GM12874 (cell line): Measurements from ENCODE around the gene C16orf86.

Source experiments
- TF ChIP-seq, protein P1 (sequence below): IDR thresholded peaks from 2 replicates; pipeline ENCODE4 v1.5.1; 2011; ENCODE audit warnings: low read depth, mild to moderate bottlenecking, control low read depth, low read length, moderate library complexity; ENCODE audit not compliant: insufficient read depth

Gene C16orf86

DNA sequence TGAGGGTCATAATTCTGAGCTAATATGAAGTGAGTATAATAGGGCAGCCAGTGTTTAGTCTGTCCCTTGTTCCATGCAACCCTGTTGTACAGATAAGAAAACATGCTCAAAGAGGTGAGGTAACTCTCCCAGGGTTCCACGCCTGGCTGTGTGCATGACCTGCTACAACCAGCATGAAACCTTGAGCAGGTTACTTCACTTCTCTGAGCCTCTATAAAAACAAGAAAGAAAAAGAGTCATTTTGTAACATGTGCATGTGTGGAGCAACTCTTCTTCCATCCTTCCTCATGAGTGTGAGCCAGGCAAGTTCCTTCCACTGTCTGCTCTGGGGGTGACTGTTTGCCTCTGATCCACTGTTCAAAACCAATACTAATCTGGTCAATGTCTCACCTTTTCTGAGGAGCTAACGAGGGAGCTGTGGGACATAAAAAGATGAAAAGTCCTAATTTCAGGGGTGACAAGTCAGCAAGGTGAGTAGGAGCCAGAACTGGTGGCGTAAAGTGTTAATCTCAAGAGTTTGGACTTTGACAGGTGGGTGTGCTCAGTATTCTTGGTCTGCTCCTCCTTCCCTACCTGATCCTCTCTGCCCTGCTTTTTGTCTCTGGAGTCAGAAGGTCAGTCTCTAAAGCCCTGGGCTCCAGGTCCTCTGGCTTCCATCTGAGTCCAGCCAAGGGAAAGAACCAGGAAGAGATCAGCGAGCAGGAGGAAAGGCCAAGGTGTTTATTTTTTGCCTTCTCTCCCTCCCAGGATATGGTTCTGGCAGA, 31.0 kb downstream of the C16orf86 start:
- TF ChIP-seq, protein P1, sequence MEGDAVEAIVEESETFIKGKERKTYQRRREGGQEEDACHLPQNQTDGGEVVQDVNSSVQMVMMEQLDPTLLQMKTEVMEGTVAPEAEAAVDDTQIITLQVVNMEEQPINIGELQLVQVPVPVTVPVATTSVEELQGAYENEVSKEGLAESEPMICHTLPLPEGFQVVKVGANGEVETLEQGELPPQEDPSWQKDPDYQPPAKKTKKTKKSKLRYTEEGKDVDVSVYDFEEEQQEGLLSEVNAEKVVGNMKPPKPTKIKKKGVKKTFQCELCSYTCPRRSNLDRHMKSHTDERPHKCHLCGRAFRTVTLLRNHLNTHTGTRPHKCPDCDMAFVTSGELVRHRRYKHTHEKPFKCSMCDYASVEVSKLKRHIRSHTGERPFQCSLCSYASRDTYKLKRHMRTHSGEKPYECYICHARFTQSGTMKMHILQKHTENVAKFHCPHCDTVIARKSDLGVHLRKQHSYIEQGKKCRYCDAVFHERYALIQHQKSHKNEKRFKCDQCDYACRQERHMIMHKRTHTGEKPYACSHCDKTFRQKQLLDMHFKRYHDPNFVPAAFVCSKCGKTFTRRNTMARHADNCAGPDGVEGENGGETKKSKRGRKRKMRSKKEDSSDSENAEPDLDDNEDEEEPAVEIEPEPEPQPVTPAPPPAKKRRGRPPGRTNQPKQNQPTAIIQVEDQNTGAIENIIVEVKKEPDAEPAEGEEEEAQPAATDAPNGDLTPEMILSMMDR: no peak

DNA sequence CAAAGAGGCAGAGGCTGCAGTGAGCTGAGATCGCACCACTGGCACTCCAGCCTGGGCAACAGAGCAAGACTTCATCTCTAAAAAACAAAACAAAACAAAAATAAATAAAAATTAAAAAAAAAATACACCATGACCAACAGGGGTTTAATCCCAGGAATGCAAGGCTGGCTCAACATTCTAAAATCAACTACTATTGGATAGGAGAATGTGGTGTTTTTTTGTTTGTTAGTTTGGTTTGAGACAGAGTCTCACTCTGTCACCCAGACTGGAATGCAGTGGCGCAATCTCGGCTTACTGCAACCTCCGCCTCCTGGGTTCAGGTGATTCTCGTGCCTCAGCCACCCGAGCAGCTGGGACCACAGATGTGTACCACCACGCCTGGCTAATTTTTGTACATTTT, 32.7 kb downstream of the C16orf86 start:
- TF ChIP-seq, protein P1: no peak

DNA sequence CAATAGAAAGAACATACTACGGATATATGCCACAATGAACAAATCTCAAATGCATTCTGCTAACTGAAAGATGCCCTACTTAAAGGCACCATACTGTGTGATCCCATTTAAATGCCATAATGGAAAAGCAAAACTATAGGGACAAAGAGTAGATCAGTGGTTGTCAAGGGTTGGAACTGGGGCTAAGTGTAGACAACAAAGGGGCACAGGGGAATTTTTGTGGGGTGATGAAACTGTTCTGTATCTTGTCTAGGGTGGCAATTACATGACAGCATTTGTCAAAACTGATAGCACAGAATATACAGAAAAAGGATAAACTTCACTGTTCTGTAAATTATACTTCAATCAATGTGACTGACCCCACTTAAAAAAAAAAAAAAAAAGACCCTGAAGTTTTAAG, 34.8 kb downstream of the C16orf86 start:
- TF ChIP-seq, protein P1: no peak

DNA sequence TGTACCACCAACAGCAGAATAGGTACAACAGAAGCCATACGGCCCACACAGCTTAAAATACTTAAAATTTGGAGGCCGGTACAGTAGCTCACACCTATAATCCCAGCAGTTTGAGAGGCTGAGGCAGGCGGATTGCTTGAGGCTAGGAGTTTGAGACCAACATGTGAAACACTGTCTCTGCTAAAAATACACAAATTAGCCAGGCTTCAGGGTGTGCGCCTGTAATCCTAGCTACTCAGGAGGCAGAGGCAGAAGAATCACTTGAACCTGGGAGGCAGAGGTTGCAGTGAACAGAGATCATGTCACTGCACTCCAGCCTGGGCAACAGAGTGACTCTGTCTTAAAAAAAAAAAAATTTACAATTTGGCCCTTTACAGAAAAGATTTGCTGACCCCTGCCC, 35.5 kb downstream of the C16orf86 start:
- TF ChIP-seq, protein P1: no peak

DNA sequence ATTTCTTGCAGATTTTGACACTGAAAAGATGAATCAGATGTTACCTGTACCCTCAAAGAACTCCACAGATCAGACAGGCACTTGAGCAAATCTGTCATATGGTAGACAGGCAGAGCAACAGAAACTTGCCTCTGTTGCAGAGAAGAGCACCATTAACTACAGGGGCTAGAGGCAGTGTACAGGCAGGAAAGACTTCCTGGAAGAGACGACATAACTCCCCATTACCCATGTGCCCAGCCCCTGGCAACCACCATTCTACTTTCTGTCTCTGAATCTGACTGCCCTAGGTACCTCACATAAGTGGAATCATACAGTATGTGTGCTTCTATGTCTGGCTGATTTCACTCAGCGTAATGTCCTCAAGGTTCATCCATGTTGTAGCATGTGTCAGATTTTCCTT, 37.0 kb downstream of the C16orf86 start:
- TF ChIP-seq, protein P1: no peak

DNA sequence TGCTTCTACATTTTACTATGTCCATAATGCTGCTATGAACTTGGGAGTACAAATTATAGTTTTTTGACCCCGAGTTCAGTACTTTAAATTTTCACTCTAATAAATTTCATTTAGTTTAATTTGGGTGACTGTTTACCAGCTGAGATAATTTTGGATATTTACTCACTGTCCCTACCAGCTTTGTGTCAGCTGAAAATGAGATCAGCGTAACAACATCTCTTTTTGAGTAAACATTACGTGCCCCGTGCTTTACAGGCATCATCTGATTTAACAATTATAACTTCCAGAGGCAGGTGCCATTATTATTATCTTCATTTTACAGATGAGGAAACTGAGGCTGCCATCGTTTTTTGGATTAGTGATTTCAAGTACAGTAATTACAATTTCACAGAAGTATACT, 37.5 kb downstream of the C16orf86 start:
- TF ChIP-seq, protein P1: no peak

DNA sequence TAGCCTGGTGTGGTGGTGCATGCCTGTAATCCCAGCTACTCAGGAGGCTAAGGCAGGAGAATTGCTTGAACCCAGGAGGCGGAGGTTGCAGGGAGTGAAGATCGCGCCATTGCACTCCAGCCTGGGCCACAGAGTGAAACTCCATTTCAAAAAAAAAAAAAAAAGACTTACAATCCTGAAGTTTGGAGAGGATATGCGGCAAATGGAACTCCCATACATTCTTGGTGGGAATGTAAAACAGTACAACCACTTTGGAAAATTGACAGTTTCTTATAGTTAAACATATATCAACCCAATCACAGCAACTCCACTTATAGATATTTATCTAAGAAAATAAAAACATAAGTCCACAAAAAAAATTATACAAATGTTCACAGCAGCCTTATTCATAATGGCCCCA, 40.6 kb downstream of the C16orf86 start:
- TF ChIP-seq, protein P1: no peak
